T-helper 17 cell (primary cell): Measurements from ENCODE around the gene HSD17B2. TPM values are rescaled to one million over a fixed set of nuclear protein-coding genes. Genes with fewer than 3 reads are reported as not detected.
"Not testable (repeated sequence)": the region's sequence is repeated elsewhere in the genome, so short reads cannot be mapped to it uniquely, and the experiment has no call there.

Experiments
- ATAC-seq: fragments of 150-1000 bp; cut with Tn5 transposase; 2 replicates; pipeline ENCODE4 v1.10.0; 2021; ENCODE audit warnings: mild to moderate bottlenecking, moderate library complexity
- DNase-seq, 3 donors: peaks; one replicate each; pipeline versions ENCODE4 v3.0.0 to v3.0.0-alpha.2; 2020 to 2021
- H3K9me3 ChIP-seq: one replicate; pipeline ENCODE4 v1.7.0; 2013; ENCODE audit warnings: low read length, mild to moderate bottlenecking; ENCODE audit not compliant: control insufficient read depth, poor library complexity, severe bottlenecking
- H3K27ac Mint-ChIP-seq: one replicate; pipeline ENCODE4 v1.8.0; 2022; ENCODE audit warnings: mild to moderate bottlenecking, moderate library complexity, mixed read lengths
- H3K27me3 Mint-ChIP-seq: one replicate; pipeline ENCODE4 v1.8.0; 2022; ENCODE audit warnings: mixed read lengths
- H3K36me3 Mint-ChIP-seq: one replicate; pipeline ENCODE4 v1.8.0; 2022; ENCODE audit warnings: low read depth, mixed read lengths
- H3K4me1 Mint-ChIP-seq: one replicate; pipeline ENCODE4 v1.8.0; 2022; ENCODE audit warnings: mild to moderate bottlenecking, mixed read lengths
- H3K4me3 Mint-ChIP-seq: one replicate; pipeline ENCODE4 v1.8.0; 2022; ENCODE audit warnings: mild to moderate bottlenecking, moderate library complexity, mixed read lengths
- total RNA-seq, 4 donors: library from RNA in 2 of 4; stranded (reverse) in 2 of 4; gene quantifications; one replicate each; pipeline ENCODE4 v1.2.3 and lab custom pipeline; 2022 to 2026

HSD17B2 gene
- total RNA-seq, 2 donors from 2014 or later = not detected

DNA sequence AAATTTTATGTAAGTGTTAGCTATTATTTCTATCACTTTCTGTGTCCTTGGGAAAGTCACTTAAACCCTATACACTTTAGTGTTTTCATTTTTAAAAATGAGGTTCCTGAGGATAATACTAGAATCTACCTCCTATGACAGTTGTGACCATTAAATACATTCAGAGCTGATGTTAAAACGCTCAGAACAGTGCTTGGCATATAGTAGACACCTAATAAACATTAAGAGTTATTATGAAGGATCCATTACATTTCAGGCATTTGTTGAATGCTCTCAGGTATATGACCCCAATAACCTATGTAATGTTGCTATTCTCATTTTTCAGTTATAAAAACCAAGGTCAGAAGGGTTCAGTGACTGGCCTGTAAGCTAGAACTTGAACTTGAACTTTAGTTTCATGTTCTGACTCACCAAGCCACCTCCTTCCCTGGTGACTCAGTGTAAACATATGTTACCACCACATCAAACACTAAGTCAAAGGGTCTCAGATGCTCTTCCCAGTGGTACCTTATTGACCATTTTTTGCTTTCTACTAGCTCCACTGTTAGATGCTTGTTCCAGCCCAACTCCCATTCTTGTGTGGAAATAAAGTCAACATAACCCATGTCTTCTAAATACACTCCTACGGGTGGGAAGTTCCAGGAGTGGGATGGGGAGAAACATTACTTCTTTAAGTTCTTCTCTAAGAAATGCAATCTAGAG, 47.6 kb downstream of the HSD17B2 start:
- ATAC-seq = no peak
- Mint-ChIP-seq H3K36me3 (no peaks in the 10 kb centered on the region), H3K4me3 (no peak overlapping the region), H3K27ac (no peak overlapping the region), H3K27me3 (peaks cover 20% of the 10 kb centered on the region), H3K4me1 (no peaks in the 10 kb centered on the region)
- H3K9me3 ChIP-seq = no peaks in the 10 kb centered on the region
- DNase-seq = no peak

DNA sequence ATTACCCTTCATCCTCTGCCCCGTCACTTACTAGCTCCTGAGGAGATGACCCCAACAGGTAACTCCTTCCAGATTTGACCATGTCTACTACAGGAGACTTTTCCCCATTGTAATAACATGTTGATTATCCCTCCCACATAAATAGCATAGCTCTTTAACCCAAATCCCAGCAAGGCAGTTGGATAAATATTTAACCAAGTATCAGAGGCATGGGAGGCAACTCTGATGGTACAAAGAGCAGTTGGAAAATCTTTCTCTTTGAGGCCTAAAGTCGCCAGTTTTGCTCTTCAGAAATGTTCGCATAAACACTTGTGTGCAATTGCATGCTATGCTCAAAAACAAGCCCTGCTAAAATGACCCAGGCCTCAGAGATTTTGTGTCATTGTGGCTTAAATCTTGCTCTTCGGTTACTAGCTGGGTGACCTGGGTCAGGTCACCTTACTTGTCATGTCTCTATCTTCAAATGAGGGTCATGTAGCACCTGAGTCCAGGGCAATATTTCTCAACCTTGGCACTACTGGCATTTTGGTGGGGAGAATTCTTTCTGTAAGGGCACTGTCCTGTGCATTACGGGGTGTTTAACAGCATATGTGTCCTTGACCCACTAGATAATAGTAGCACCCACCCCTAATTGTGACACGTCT, 48.8 kb downstream of the HSD17B2 start:
- Mint-ChIP-seq H3K4me1 (no peaks in the 10 kb centered on the region), H3K36me3 (no peaks in the 10 kb centered on the region), H3K4me3 (no peak overlapping the region), H3K27me3 (peaks cover 20% of the 10 kb centered on the region), H3K27ac (no peak overlapping the region)
- ATAC-seq = no peak
- H3K9me3 ChIP-seq = no peaks in the 10 kb centered on the region
- no peak for DNase-seq

DNA sequence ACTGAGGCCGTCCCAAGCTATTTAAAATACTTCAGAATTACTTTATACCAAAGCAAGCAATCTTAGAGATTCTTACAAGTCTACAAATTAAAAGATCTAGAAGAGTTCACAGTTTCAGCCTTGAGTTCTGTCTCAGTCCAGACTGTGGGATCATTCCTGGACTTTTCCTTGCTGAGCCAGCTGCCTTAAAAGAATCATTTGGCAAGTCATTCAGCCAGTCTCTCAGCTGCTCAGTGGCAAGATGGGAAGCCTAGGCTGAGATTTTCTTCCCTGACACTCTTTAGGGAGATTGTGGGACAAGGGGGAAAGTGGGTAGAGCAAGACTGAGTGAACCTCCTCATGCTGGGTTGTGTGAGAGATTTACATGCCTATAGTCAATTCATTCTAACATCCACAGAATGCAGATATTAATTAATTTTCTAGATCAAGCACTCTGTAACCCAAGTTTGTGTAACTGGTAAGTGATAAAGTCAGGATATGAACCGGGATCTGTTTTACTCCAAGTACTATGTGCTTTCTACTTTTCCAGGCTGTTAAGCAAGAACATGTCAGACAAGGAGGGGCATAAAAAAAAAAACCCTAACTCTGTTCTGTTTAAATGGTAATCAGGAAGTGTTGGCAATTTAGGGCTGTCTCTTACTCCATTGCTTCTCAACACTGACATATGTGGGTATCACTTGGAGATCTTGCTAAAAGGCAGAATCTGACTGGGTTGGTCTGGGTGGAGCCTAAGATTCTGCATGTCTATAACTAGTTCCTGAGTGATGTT, 50.1 kb downstream of the HSD17B2 start:
- no peaks in the 10 kb centered on the region for H3K36me3 Mint-ChIP-seq
- H3K4me3 Mint-ChIP-seq = no peak overlapping the region
- DNase-seq = no peak
- H3K27me3 Mint-ChIP-seq = peaks cover 20% of the 10 kb centered on the region
- H3K27ac Mint-ChIP-seq = no peak overlapping the region
- no peaks in the 10 kb centered on the region for H3K9me3 ChIP-seq
- no peak for ATAC-seq
- no peaks in the 10 kb centered on the region for H3K4me1 Mint-ChIP-seq

DNA sequence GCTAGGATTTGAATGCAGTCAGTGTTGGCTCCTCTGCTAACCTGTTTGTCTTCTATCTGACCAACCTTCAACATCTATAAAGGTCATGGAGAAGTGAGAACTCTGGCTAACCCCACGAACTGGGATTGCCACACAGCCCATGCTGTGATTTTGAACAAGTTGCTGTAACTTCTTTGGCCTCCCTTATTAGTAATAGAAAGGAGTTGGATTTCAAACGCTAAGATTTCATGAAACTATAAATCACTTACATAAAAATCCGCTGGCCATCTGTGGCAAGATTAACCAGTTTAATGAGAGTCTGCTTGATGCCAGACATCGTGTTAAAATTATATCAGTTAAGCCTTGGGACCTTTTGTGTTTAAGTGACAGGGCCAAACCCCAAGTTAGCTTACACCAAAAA, 53.4 kb downstream of the HSD17B2 start:
- DNase-seq (no peak), ATAC-seq (no peak)
- Mint-ChIP-seq H3K36me3 (no peaks in the 10 kb centered on the region), H3K27ac (no peak overlapping the region), H3K27me3 (peaks cover 24% of the 10 kb centered on the region), H3K4me3 (no peak overlapping the region), H3K4me1 (no peaks in the 10 kb centered on the region)
- no peaks in the 10 kb centered on the region for H3K9me3 ChIP-seq

DNA sequence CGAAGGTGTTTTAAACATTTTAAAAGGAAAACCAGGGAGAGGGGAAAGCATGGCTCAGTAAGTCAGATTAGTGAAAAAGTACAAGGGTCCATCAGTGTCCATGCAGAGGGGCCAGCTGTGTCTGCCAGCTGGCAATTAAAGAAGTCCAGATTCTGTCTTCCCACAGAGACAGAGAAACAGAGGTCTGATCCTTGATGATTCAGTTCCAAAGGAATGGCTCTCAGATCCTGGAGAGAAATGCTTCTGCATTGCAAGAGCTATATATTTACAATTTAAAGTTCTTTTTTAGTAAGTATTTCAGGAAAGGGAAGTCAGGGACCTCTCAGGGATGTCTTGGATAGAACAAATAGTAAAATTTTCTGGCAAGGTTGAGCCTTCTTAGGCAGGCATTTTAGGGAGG, 56.2 kb downstream of the HSD17B2 start:
- Mint-ChIP-seq H3K27me3 (peaks cover 10% of the 10 kb centered on the region), H3K27ac (no peak overlapping the region), H3K36me3 (no peaks in the 10 kb centered on the region), H3K4me3 (no peak overlapping the region), H3K4me1 (peaks cover 6% of the 10 kb centered on the region)
- no peak for ATAC-seq
- no peak for DNase-seq
- H3K9me3 ChIP-seq = no peaks in the 10 kb centered on the region

DNA sequence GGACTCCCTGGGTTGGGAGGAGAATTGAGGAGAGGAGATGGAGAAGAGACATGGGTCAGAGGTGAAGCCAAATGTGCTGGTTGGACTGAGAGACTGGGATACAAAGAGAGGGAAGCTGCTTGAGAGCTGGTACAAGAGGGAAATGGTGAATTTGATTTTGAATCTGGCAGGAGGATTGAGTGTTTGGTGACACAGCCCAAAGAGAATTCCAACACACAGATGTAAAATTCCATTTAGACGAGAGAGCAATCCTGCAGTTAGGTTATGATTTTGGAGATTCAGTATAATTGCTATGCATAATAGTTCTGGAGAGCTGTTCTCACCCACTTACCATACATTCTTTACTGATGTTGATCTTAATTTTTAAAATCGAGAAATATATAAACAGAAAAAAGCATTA, 57.7 kb downstream of the HSD17B2 start:
- Mint-ChIP-seq H3K27ac (no peak overlapping the region), H3K27me3 (peaks cover 10% of the 10 kb centered on the region), H3K4me3 (no peak overlapping the region), H3K36me3 (no peaks in the 10 kb centered on the region), H3K4me1 (peaks cover 6% of the 10 kb centered on the region)
- DNase-seq = no peak
- no peaks in the 10 kb centered on the region for H3K9me3 ChIP-seq
- ATAC-seq = no peak

DNA sequence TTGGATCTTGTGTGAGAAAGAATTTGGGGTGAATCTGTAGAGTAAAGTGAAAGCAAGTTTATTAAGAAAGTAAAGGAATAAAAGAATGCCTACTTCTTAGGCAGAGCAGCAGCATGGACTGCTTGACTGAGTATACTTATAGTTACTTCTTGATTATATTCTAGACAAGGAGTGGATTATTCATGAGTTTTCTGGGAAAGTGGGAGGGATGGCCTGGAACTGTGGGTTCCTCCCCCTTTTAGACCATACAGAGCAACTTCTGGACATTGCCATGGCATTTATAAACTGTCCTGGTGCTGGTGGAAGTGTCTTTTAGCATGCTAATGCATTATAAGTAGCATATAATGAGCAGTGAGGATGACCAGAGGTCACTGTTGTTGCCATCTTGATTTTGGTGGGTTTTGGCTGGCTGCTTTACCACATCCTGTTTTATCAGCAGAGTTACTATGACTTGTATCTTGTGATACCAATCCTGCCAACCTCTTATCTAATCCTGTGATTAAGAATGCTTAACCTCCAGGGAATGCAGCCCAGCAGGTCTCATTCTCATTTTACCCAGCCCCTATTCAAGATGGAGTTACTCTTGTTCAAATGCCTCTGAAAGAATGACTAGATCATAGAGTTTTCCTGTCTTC, 58.7 kb downstream of the HSD17B2 start:
- Mint-ChIP-seq H3K36me3 (peaks cover 3% of the 10 kb centered on the region), H3K27ac (no peak overlapping the region), H3K4me3 (no peak overlapping the region), H3K4me1 (peaks cover 6% of the 10 kb centered on the region), H3K27me3 (peaks cover 17% of the 10 kb centered on the region)
- no peaks in the 10 kb centered on the region for H3K9me3 ChIP-seq
- ATAC-seq = no peak
- no peak for DNase-seq

DNA sequence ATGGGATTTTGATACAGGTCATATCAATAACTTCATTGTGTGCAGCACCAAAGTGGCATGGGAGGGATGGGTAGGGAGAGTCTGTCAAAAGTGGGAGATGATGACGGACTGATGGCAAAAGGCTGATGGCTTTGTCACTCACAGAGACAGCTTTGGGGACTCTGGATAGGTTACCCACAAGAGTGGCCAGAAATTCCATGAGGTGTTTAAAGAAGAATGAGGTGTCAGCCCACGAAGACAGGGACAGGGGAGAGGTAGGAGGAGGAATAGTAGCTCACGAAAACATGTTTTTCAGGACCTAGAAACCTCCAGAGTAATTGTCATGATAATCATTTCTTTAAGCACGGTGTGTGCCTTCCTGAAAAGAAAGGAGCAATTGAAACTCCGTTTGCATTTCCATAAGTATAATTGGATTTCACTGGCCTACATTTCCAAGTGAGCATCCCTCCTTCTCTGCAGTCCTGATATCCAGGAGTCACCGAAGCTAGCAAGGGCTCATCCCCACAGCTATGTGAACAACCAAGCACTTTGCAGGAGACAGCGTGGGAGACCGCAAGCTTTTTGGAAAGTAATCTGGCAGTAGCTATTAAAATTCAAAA, 60.0 kb downstream of the HSD17B2 start:
- Mint-ChIP-seq H3K4me1 (peaks cover 6% of the 10 kb centered on the region), H3K27ac (no peak overlapping the region), H3K36me3 (peaks cover 3% of the 10 kb centered on the region), H3K27me3 (peaks cover 19% of the 10 kb centered on the region), H3K4me3 (no peak overlapping the region)
- no peaks in the 10 kb centered on the region for H3K9me3 ChIP-seq
- no peak for DNase-seq
- no peak for ATAC-seq

DNA sequence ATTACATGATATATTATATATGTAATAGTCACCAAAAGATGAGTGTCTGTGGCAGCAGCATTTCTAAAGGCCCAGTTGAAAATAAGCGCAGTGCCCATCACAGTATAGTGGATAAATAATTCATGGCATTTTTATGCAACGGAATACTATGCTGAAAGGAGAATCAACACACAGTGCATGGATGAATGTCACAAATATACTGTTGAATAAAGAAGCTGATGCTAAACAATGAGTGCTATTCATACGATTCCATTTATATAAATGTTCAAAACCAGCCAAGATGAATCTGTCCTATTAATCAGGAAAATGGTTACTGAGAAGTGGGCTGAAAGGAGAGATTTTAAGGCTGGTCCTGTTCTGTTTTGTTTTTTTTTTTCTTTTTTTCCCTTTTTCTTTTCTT, 61.6 kb downstream of the HSD17B2 start:
- no peak for ATAC-seq
- Mint-ChIP-seq H3K4me3 (no peak overlapping the region), H3K27me3 (peaks cover 17% of the 10 kb centered on the region), H3K4me1 (peaks cover 6% of the 10 kb centered on the region), H3K36me3 (peaks cover 3% of the 10 kb centered on the region), H3K27ac (no peak overlapping the region)
- DNase-seq = no peak
- no peaks in the 10 kb centered on the region for H3K9me3 ChIP-seq

DNA sequence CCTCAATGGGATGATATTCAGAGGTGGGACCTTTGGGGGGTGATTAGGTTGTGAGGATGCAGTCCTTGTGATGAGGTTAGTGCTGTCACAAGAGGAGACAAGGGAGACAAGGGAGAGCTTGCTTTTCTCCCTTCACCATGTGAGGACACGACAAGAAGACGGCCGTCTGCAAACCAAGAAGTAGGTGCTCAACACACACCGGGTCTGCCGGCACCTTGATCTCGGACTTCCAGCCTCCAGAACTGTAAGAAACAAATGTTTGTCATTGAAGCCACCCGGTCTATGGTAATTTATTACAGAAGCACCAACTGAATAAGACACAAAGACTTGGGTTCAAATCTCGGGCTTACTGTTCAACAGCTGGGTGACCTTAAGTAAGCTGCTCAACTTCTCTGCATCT, 70.1 kb downstream of the HSD17B2 start:
- no peak overlapping the region for H3K4me3 Mint-ChIP-seq
- H3K36me3 Mint-ChIP-seq = no peaks in the 10 kb centered on the region
- peaks cover 30% of the 10 kb centered on the region for H3K27me3 Mint-ChIP-seq
- no peaks in the 10 kb centered on the region for H3K9me3 ChIP-seq
- H3K27ac Mint-ChIP-seq = no peak overlapping the region
- H3K4me1 Mint-ChIP-seq = peaks cover 3% of the 10 kb centered on the region
- DNase-seq (no peak), ATAC-seq (no peak)

DNA sequence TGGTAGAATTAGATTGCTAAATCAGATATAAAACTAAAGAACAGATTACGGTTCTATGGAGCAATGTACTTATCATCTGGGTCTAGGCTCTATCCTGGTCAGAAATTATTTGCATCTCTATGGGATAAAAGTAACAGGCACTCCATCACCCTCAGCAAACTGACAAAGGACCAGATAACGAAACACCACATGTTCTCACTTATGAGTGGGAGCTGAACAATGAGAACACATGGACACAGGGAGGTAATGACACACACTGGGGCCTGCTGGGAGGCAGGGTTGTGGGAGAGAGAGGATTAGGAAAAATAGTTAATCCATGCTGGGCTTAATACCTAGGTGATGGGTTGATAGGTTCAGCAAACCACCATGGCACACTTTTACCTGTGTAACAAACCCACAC, 73.0 kb downstream of the HSD17B2 start:
- no peaks in the 10 kb centered on the region for H3K36me3 Mint-ChIP-seq
- H3K27me3 Mint-ChIP-seq = peaks cover 32% of the 10 kb centered on the region
- no peak overlapping the region for H3K4me3 Mint-ChIP-seq

DNA sequence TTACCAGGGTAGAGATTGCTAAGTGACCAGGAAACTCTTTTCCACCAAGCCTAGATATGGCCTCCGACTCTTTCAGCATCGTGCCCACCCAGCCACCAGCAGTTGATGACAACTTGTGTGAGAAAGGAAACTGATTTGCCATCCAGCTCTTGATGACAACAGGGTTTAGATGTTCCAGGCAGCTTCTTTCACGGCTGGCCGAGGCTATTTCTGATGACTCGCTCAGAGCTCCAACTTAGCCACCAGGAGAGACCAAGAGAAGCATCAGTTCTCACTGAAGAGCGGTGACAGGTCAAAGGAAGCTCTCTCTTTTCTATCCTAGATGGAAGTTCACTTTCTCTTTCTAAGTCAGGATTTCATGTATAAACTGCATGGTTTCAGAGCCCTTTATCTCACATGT, 73.7 kb downstream of the HSD17B2 start:
- peaks cover 32% of the 10 kb centered on the region for H3K27me3 Mint-ChIP-seq
- peaks cover 5% of the 10 kb centered on the region for H3K4me1 Mint-ChIP-seq
- no peak for DNase-seq
- H3K36me3 Mint-ChIP-seq = no peaks in the 10 kb centered on the region
- no peaks in the 10 kb centered on the region for H3K9me3 ChIP-seq
- H3K27ac Mint-ChIP-seq = no peak overlapping the region
- no peak overlapping the region for H3K4me3 Mint-ChIP-seq
- ATAC-seq = no peak

More for the DNA sequence above, 73.0 kb downstream of the HSD17B2 start:
- DNase-seq (no peak), ATAC-seq (no peak)
- Mint-ChIP-seq H3K27ac (no peak overlapping the region), H3K4me1 (peaks cover 5% of the 10 kb centered on the region)
- no peaks in the 10 kb centered on the region for H3K9me3 ChIP-seq

DNA sequence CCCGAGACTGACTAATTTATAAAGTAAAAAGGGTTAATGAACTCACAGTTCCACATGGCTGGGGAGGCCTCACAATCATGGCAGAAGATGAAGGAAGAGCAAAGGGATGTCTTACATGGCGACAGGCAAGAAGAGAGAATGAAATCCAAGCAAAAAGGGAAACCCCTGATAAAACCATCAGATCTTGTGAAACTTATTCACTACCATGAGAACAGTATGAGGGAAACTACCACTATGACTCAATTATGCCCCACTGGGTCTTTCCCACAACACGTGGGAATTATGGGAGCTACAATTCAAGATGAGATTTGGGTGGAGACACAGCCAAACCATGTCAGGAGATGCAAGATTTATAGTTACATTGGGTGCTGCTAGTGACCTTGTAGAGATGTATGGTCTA, 74.2 kb downstream of the HSD17B2 start:
- not testable (repeated sequence) for ATAC-seq, DNase-seq
- peaks cover 32% of the 10 kb centered on the region for H3K27me3 Mint-ChIP-seq

More for the DNA sequence above, 74.2 kb downstream of the HSD17B2 start:
- not testable (repeated sequence) for H3K4me3 Mint-ChIP-seq, H3K4me1 Mint-ChIP-seq, H3K36me3 Mint-ChIP-seq, H3K9me3 ChIP-seq, H3K27ac Mint-ChIP-seq
